ENCODE data around the gene CCDC88B. TPM values are rescaled to one million over a fixed set of nuclear protein-coding genes. Genes with fewer than 3 reads are reported as not detected.
A peak's percentile ranks its signal among the peaks of the same experiment; 100 is the strongest.

The CCDC88B gene
- total and polyA plus RNA-seq, 9 of the 15 experiments (the other 6 are each of a cell fraction or from before 2014, with no cell fraction given) = 0.13 to 18.1 (median 7.9) TPM

DNA sequence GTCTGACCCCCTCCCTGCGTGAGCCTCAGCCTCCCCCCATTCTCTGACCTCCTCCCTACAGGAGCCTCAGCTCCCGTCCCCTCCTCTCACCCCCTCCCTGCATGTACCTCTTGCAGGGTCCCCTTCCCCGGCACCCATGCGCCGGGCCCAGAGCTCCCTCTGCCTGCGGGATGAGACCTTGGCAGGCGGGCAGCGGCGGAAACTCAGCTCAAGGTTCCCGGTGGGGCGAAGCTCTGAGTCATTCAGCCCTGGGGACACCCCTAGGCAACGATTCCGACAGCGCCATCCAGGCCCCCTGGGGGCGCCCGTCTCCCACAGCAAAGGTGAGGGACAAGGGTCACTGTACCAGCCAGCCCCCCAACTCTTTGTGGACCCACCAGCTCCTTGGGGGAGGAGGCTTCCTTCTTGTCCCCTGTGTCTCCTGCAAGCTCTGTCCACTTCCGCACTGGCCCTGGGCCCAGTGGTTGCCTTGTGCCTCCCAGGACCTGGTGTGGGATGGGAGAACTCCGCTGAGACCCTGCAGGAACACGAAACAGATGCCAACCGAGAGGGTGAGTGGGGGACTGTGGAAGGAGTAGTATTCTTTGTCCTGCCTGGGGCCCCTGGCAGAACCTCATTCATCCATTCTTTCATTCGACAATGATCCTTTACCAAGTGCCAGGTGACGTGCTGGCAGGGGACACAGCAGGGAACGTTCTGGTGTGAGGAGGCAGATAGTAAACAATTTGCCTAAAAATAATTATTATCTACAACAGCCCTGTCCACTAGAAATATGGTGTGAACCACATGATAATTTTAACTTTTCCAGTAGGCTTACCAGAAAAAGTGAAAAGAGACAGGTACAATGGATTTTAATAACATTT lies 15.3 kb downstream of the CCDC88B start (continued):
- TF ChIP-seq, protein P1, sequence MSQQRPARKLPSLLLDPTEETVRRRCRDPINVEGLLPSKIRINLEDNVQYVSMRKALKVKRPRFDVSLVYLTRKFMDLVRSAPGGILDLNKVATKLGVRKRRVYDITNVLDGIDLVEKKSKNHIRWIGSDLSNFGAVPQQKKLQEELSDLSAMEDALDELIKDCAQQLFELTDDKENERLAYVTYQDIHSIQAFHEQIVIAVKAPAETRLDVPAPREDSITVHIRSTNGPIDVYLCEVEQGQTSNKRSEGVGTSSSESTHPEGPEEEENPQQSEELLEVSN (IDR thresholded peaks at IDR 0.05; ENCODE audit: borderline replicate concordance in 1 of 2, extremely low read depth in 1 of 2, insufficient read depth in 1 of 2, insufficient read length in 1 of 2, low read depth in 1 of 2, low read length in 1 of 2, poor library complexity in 1 of 2, severe bottlenecking in 1 of 2) = peak in 1 of 2 experiments; percentile 15
- no peak for TF ChIP-seq MED1 (CRISPR knock-in tag; IDR thresholded peaks at IDR 0.05; ENCODE audit: borderline replicate concordance)
- TF ChIP-seq, protein P2, sequence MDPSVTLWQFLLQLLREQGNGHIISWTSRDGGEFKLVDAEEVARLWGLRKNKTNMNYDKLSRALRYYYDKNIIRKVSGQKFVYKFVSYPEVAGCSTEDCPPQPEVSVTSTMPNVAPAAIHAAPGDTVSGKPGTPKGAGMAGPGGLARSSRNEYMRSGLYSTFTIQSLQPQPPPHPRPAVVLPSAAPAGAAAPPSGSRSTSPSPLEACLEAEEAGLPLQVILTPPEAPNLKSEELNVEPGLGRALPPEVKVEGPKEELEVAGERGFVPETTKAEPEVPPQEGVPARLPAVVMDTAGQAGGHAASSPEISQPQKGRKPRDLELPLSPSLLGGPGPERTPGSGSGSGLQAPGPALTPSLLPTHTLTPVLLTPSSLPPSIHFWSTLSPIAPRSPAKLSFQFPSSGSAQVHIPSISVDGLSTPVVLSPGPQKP (CRISPR knock-in tag; IDR thresholded peaks at IDR 0.05) = no peak
- TF ChIP-seq, protein P3, sequence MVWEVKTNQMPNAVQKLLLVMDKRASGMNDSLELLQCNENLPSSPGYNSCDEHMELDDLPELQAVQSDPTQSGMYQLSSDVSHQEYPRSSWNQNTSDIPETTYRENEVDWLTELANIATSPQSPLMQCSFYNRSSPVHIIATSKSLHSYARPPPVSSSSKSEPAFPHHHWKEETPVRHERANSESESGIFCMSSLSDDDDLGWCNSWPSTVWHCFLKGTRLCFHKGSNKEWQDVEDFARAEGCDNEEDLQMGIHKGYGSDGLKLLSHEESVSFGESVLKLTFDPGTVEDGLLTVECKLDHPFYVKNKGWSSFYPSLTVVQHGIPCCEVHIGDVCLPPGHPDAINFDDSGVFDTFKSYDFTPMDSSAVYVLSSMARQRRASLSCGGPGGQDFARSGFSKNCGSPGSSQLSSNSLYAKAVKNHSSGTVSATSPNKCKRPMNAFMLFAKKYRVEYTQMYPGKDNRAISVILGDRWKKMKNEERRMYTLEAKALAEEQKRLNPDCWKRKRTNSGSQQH (CRISPR knock-in tag; IDR thresholded peaks at IDR 0.05) = no peak
- TF ChIP-seq RHOXF2B (CRISPR knock-in tag; conservative IDR thresholded peaks at IDR 0.05) = no peak
- no peak for TF ChIP-seq POLR2H (tag; IDR thresholded peaks at IDR 0.05; ENCODE audit: low read depth)
- TF ChIP-seq HCFC1 (IDR thresholded peaks at IDR 0.05; ENCODE audit: low read depth, low read length) = peak; percentile 55
- TF ChIP-seq KDM1A (IDR thresholded peaks at IDR 0.05) = no peak
- TF ChIP-seq, protein P4, sequence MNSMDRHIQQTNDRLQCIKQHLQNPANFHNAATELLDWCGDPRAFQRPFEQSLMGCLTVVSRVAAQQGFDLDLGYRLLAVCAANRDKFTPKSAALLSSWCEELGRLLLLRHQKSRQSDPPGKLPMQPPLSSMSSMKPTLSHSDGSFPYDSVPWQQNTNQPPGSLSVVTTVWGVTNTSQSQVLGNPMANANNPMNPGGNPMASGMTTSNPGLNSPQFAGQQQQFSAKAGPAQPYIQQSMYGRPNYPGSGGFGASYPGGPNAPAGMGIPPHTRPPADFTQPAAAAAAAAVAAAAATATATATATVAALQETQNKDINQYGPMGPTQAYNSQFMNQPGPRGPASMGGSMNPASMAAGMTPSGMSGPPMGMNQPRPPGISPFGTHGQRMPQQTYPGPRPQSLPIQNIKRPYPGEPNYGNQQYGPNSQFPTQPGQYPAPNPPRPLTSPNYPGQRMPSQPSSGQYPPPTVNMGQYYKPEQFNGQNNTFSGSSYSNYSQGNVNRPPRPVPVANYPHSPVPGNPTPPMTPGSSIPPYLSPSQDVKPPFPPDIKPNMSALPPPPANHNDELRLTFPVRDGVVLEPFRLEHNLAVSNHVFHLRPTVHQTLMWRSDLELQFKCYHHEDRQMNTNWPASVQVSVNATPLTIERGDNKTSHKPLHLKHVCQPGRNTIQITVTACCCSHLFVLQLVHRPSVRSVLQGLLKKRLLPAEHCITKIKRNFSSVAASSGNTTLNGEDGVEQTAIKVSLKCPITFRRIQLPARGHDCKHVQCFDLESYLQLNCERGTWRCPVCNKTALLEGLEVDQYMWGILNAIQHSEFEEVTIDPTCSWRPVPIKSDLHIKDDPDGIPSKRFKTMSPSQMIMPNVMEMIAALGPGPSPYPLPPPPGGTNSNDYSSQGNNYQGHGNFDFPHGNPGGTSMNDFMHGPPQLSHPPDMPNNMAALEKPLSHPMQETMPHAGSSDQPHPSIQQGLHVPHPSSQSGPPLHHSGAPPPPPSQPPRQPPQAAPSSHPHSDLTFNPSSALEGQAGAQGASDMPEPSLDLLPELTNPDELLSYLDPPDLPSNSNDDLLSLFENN (IDR thresholded peaks at IDR 0.05; ENCODE audit: low read depth in 2 of 2, low read length in 2 of 2) = no peak; a peak in 1 of 4 replicates
- TF ChIP-seq, protein P5, sequence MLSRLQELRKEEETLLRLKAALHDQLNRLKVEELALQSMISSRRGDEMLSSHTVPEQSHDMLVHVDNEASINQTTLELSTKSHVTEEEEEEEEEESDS (CRISPR knock-in tag; IDR thresholded peaks at IDR 0.05) = no peak
- peak; percentile 81; the same call in 1 of the 2 replicates for TF ChIP-seq SMARCC2 (IDR thresholded peaks at IDR 0.05; ENCODE audit: low read depth)
- peak; percentile 38; the same call in 1 of the 2 replicates for TF ChIP-seq BCOR (IDR thresholded peaks at IDR 0.05)
- peak; percentile 88 for TF ChIP-seq SMARCA4 (IDR thresholded peaks at IDR 0.05)
- TF ChIP-seq FOXP1 (CRISPR knock-in tag; IDR thresholded peaks at IDR 0.05) = peak; percentile 77; the same call in 1 of the 2 replicates
- no peak for TF ChIP-seq ZBTB17 (CRISPR knock-in tag; IDR thresholded peaks at IDR 0.05)
- TF ChIP-seq, protein P6, sequence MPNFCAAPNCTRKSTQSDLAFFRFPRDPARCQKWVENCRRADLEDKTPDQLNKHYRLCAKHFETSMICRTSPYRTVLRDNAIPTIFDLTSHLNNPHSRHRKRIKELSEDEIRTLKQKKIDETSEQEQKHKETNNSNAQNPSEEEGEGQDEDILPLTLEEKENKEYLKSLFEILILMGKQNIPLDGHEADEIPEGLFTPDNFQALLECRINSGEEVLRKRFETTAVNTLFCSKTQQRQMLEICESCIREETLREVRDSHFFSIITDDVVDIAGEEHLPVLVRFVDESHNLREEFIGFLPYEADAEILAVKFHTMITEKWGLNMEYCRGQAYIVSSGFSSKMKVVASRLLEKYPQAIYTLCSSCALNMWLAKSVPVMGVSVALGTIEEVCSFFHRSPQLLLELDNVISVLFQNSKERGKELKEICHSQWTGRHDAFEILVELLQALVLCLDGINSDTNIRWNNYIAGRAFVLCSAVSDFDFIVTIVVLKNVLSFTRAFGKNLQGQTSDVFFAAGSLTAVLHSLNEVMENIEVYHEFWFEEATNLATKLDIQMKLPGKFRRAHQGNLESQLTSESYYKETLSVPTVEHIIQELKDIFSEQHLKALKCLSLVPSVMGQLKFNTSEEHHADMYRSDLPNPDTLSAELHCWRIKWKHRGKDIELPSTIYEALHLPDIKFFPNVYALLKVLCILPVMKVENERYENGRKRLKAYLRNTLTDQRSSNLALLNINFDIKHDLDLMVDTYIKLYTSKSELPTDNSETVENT (CRISPR knock-in tag; IDR thresholded peaks at IDR 0.05) = peak; percentile 62; the same call in 1 of the 2 replicates
- TF ChIP-seq SMARCE1 (IDR thresholded peaks at IDR 0.05) = peak; percentile 87
